MCF 10A (cell line): ENCODE data around the gene DDX50. TPM values are rescaled to one million over a fixed set of nuclear protein-coding genes. Genes with fewer than 3 reads are reported as not detected.
A peak's percentile ranks its signal among the peaks of the same experiment; 100 is the strongest.

ENCODE experiments used
- BruUV-seq: library from RNA; stranded (reverse); fragments of 400-500 nt; replicated peaks from 2 replicates; lab custom pipeline; 2021; lab: Mats Ljungman, UMichigan
- CTCF ChIA-PET: fragments of 300-600 bp; sonication (Branson Sonifier 250); formaldehyde crosslinking; extraction: SDS; loops from one replicate; lab custom pipeline; 2021; ENCODE audit warnings: antibody characterized with exemption, inconsistent platforms; lab: Yijun Ruan, JAX
- POLR2A ChIA-PET: fragments of 300-600, 350-650 bp; sonication (Branson Sonifier 250); formaldehyde crosslinking; extraction: SDS; loops from one replicate; lab custom pipeline; 2020; ENCODE audit warnings: antibody characterized with exemption, inconsistent platforms; lab: Yijun Ruan, JAX
- DNase-seq: peaks from one replicate; pipeline ENCODE4 v3.0.0-alpha.2; 2018; ENCODE audit not compliant: unreplicated experiment
- H3K27ac Mint-ChIP-seq: one replicate; pipeline ENCODE4 v1.8.0; 2022; ENCODE audit warnings: mild to moderate bottlenecking, low read depth, mixed read lengths; ENCODE audit not compliant: unreplicated experiment
- H3K27me3 Mint-ChIP-seq: one replicate; pipeline ENCODE4 v1.8.0; 2022; ENCODE audit warnings: mixed read lengths; ENCODE audit not compliant: insufficient read depth, unreplicated experiment
- H3K36me3 Mint-ChIP-seq: one replicate; pipeline ENCODE4 v1.8.0; 2022; ENCODE audit warnings: mild to moderate bottlenecking, moderate library complexity, mixed read lengths; ENCODE audit not compliant: insufficient read depth, unreplicated experiment
- H3K4me1 Mint-ChIP-seq: one replicate; pipeline ENCODE4 v1.8.0; 2022; ENCODE audit warnings: mixed read lengths; ENCODE audit not compliant: insufficient read depth, unreplicated experiment
- H3K4me3 Mint-ChIP-seq: one replicate; pipeline ENCODE4 v1.8.0; 2022; ENCODE audit warnings: mild to moderate bottlenecking, moderate library complexity, mixed read lengths; ENCODE audit not compliant: unreplicated experiment
- H3K9me3 Mint-ChIP-seq: one replicate; pipeline ENCODE4 v1.8.0; 2022; ENCODE audit warnings: mixed read lengths; ENCODE audit not compliant: unreplicated experiment
- intact Hi-C: fragments of 100-400 bp; cut with micrococcal nuclease; formaldehyde crosslinking; loops from 2 replicates; pipeline ENCODE4 v1.14.1; 2022
- total RNA-seq: library from RNA; stranded (reverse); gene quantifications from 2 replicates; pipeline ENCODE4 v1.2.3, GENCODE V29; 2022
- TF ChIP-seq, protein P1 (sequence below): fragments of 200-600 bp; IDR thresholded peaks from one replicate; pipeline ENCODE4 v1.8.0; 2022; ENCODE audit warnings: antibody characterized with exemption, mild to moderate bottlenecking; ENCODE audit not compliant: unreplicated experiment

Gene DDX50
- total RNA-seq, 1 experiment from 2014 or later, result 66.3 TPM

DNA sequence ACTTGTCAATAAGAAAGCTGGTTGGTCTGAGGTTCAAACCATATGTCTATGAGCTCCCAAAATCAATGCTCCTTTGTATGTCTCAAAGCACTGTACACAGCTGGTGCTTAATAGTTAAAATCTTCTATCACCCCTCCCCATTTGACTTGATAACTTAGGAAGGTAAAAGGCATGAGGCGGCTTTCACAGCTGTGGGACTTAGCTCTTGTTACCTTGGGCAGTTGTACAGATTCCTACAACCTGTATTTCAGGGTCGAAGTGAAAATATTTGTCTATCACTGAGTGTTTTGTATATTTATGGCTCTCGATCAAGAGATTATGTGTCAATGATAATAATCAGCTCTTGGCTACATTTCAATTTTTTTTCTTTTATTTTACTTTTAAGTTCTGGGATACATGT, 86.5 kb downstream of the DDX50 start:
- TF ChIP-seq, protein P1, sequence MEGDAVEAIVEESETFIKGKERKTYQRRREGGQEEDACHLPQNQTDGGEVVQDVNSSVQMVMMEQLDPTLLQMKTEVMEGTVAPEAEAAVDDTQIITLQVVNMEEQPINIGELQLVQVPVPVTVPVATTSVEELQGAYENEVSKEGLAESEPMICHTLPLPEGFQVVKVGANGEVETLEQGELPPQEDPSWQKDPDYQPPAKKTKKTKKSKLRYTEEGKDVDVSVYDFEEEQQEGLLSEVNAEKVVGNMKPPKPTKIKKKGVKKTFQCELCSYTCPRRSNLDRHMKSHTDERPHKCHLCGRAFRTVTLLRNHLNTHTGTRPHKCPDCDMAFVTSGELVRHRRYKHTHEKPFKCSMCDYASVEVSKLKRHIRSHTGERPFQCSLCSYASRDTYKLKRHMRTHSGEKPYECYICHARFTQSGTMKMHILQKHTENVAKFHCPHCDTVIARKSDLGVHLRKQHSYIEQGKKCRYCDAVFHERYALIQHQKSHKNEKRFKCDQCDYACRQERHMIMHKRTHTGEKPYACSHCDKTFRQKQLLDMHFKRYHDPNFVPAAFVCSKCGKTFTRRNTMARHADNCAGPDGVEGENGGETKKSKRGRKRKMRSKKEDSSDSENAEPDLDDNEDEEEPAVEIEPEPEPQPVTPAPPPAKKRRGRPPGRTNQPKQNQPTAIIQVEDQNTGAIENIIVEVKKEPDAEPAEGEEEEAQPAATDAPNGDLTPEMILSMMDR, result no peak
- intact Hi-C loops, result no loop called here
- no TSS peak for BruUV-seq

DNA sequence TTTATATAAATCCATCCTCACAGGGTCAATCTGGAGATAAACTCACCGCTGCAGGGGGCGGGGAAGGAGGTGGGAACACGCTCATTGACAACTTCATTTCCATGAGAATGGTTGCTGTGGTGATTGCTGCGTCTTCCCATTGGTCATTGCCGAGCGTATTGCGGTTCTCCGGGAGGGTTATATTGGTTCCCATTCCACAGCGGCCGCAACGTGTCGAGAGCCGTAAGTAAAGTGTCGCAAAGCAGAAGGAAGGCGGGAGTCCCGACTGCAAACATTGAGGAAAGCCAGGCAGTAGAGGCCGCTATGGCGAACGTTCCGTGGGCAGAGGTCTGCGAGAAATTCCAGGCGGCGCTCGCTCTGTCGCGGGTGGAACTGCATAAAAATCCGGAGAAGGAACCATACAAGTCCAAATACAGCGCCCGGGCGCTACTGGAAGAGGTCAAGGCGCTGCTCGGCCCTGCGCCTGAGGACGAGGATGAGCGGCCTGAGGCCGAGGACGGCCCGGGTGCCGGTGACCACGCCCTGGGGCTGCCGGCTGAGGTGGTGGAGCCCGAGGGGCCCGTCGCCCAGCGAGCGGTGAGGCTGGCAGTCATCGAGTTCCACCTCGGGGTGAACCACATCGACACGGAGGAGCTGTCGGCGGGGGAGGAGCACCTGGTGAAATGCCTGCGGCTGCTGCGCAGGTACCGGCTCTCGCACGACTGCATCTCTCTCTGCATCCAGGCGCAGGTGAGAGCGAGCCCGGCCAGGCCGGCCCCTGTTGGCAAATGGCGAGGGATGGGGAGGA, 87.6 kb downstream of the DDX50 start, which contains the start of gene KIFBP:
Gene KIFBP (plus strand): TSS at position 274 of the 787 bp plus-strand sequence. CDS start 30 bp downstream, at position 304.
- TSS peak; percentile 14 for BruUV-seq
- peaks cover 30% of the 10 kb centered on the region for H3K36me3 Mint-ChIP-seq
- intact Hi-C loops, result no loop called here
- H3K27me3 Mint-ChIP-seq, result no peaks in the 10 kb centered on the region
- POLR2A ChIA-PET, result interaction anchor here (0.6 to 3.4 kb wide), 10 partner anchors 8 to 136 kb away, joined by 3 to 38 read pairs (median 5); partner anchors contain the start of gene DDX21
- H3K4me3 Mint-ChIP-seq, result peak within 1 kb of the TSS; percentile 98
- peak; percentile 98 for DNase-seq
- H3K4me1 Mint-ChIP-seq, result peaks cover 24% of the 10 kb centered on the region
- CTCF ChIA-PET, result interaction anchor here (0.6 to 4.2 kb wide), 11 partner anchors 12 to 521 kb away, joined by 3 to 32 read pairs (median 3); no protein-coding TSS in a partner anchor
- no peaks in the 10 kb centered on the region for H3K9me3 Mint-ChIP-seq
- peak within 1 kb of the TSS; percentile 97 for H3K27ac Mint-ChIP-seq
- TF ChIP-seq, protein P1, result peak; percentile 26

More for the DNA sequence above, 86.5 kb downstream of the DDX50 start:
- Mint-ChIP-seq H3K27ac (peak overlapping the region; percentile 75), H3K9me3 (no peaks in the 10 kb centered on the region), H3K4me3 (no peak overlapping the region), H3K4me1 (peaks cover 16% of the 10 kb centered on the region), H3K27me3 (no peaks in the 10 kb centered on the region), H3K36me3 (peaks cover 39% of the 10 kb centered on the region)
- ChIA-PET CTCF (interaction anchor here (0.6 to 4.2 kb wide), 5 partner anchors 18 to 252 kb away, joined by 3 to 32 read pairs (median 3); no protein-coding TSS in a partner anchor), POLR2A (interaction anchor here (0.6 to 3.4 kb wide), 11 partner anchors 9 to 193 kb away, joined by 3 to 38 read pairs (median 4); partner anchors contain the start of genes DDX21 and SUPV3L1)
- no peak for DNase-seq

DNA sequence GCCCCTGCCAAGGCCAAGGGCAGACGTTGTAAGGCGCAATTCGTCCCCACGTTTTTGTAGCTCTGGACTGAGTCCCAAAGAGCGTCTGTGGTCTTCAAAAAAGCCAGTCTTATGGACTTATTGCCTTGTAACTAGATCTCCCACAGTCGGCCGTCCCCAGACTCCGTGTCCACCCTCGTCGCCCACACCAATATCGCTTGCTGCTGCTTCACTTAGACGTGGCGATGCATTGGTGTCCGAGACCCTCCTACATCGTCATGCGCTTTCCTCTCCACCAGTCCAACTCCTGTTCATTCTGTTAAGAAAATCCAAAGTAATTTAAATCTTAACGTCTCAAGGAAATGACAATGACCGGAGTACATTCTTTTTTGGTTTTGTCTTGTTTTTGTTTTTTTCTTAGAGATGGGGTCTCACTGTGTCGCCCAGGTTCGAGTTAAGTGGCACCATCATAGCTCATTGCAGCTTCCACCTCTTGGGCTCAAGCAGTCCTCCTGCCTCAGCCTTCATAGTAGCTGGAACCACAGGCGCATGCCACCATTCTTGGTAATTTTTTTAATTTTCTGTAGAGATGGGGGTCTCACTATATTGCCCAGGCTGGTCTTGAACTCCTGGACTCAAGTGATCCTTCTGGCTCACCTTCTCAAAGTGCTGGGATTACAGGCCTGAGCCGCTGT, 88.3 kb downstream of the DDX50 start:
- ChIA-PET POLR2A (interaction anchor here (0.6 to 3.4 kb wide), 7 partner anchors 9 to 228 kb away, joined by 3 to 38 read pairs (median 3); partner anchors contain the start of gene DDX21), CTCF (interaction anchor here (0.6 to 4.2 kb wide), 7 partner anchors 11 to 522 kb away, joined by 3 to 32 read pairs (median 4); no protein-coding TSS in a partner anchor)
- intact Hi-C loops, result no loop called here
- DNase-seq, result no peak
- no TSS peak for BruUV-seq
- Mint-ChIP-seq H3K36me3 (peaks cover 23% of the 10 kb centered on the region), H3K4me1 (peaks cover 24% of the 10 kb centered on the region), H3K9me3 (no peaks in the 10 kb centered on the region), H3K4me3 (peak overlapping the region; percentile 98), H3K27ac (peak overlapping the region; percentile 97), H3K27me3 (no peaks in the 10 kb centered on the region)
- TF ChIP-seq, protein P1, result no peak
